HEK293 (cell line): ENCODE measurements around the gene SPINT2.

Experiments
- GLIS2 ChIP-seq: fragments of 450-650 bp; formaldehyde crosslinking; IDR thresholded peaks from 2 replicates; pipeline ENCODE4 v1.5.1; 2016; ENCODE audit warnings: missing biosample characterization, missing genetic modification characterization
- HIC1 ChIP-seq: fragments of 450-650 bp; formaldehyde crosslinking; IDR thresholded peaks from 2 replicates; pipeline ENCODE4 v1.5.1; 2016; ENCODE audit warnings: missing biosample characterization, missing genetic modification characterization
- KLF16 ChIP-seq: fragments of 450-650 bp; formaldehyde crosslinking; IDR thresholded peaks from 2 replicates; pipeline ENCODE4 v1.5.1; 2017; ENCODE audit warnings: missing biosample characterization, missing genetic modification characterization
- PBX3 ChIP-seq: sonication (generic); formaldehyde crosslinking; IDR thresholded peaks from 2 replicates; pipeline ENCODE4 v1.8.1; 2022; ENCODE audit warnings: mild to moderate bottlenecking, moderate library complexity, missing genetic modification reagents
- PRDM4 ChIP-seq: fragments of 450-650 bp; formaldehyde crosslinking; IDR thresholded peaks from 2 replicates; pipeline ENCODE4 v1.5.1; 2017; ENCODE audit warnings: missing biosample characterization, missing genetic modification characterization
- RBAK ChIP-seq: fragments of 450-650 bp; formaldehyde crosslinking; IDR thresholded peaks from 2 replicates; pipeline ENCODE4 v1.5.1; 2016; ENCODE audit warnings: missing biosample characterization, missing genetic modification characterization
- SCRT2 ChIP-seq: fragments of 450-650 bp; formaldehyde crosslinking; IDR thresholded peaks from 2 replicates; pipeline ENCODE4 v1.5.1; 2016; ENCODE audit warnings: missing biosample characterization, missing genetic modification characterization
- SETDB1 ChIP-seq: IDR thresholded peaks from one replicate; pipeline ENCODE4 v1.6.1; 2017; ENCODE audit warnings: mild to moderate bottlenecking, low read length, moderate library complexity, mixed read lengths; ENCODE audit not compliant: insufficient read length
- ZBTB10 ChIP-seq: fragments of 450-650 bp; formaldehyde crosslinking; IDR thresholded peaks from 2 replicates; pipeline ENCODE4 v1.5.1; 2016; ENCODE audit warnings: missing biosample characterization, missing genetic modification characterization
- ZEB2 ChIP-seq: fragments of 450-650 bp; formaldehyde crosslinking; IDR thresholded peaks from 2 replicates; pipeline ENCODE4 v1.5.1; 2016; ENCODE audit warnings: missing biosample characterization, missing genetic modification characterization
- ZIC2 ChIP-seq: fragments of 450-650 bp; formaldehyde crosslinking; IDR thresholded peaks from 2 replicates; pipeline ENCODE4 v1.5.1; 2016; ENCODE audit warnings: missing biosample characterization, missing genetic modification characterization
- ZNF140 ChIP-seq: fragments of 450-650 bp; formaldehyde crosslinking; IDR thresholded peaks from 2 replicates; pipeline ENCODE4 v1.5.1; 2016; ENCODE audit warnings: missing biosample characterization, missing genetic modification characterization
- ZNF146 ChIP-seq: fragments of 450-650 bp; formaldehyde crosslinking; IDR thresholded peaks from 2 replicates; pipeline ENCODE4 v1.5.1; 2016; ENCODE audit warnings: missing biosample characterization, missing genetic modification characterization
- ZNF202 ChIP-seq: fragments of 450-650 bp; formaldehyde crosslinking; IDR thresholded peaks from 2 replicates; pipeline ENCODE4 v1.5.1; 2016; ENCODE audit warnings: missing biosample characterization, missing genetic modification characterization, borderline replicate concordance
- ZNF221 ChIP-seq: fragments of 450-650 bp; formaldehyde crosslinking; IDR thresholded peaks from 2 replicates; pipeline ENCODE4 v1.5.1; 2017; ENCODE audit warnings: missing biosample characterization, missing genetic modification characterization, borderline replicate concordance
- ZNF24 ChIP-seq: fragments of 450-650 bp; formaldehyde crosslinking; IDR thresholded peaks from 2 replicates; pipeline ENCODE4 v1.5.1; 2016; ENCODE audit warnings: missing biosample characterization, missing genetic modification characterization
- ZNF280C ChIP-seq: fragments of 450-650 bp; formaldehyde crosslinking; IDR thresholded peaks from 2 replicates; pipeline ENCODE4 v1.5.1; 2016; ENCODE audit warnings: missing biosample characterization, missing genetic modification characterization
- ZNF311 ChIP-seq: fragments of 450-650 bp; formaldehyde crosslinking; IDR thresholded peaks from 2 replicates; pipeline ENCODE4 v1.5.1; 2017; ENCODE audit warnings: missing biosample characterization, missing genetic modification characterization, borderline replicate concordance
- ZNF404 ChIP-seq: fragments of 450-650 bp; formaldehyde crosslinking; IDR thresholded peaks from 2 replicates; pipeline ENCODE4 v1.5.1; 2017; ENCODE audit warnings: missing biosample characterization, missing genetic modification characterization
- ZNF658 ChIP-seq: fragments of 450-650 bp; formaldehyde crosslinking; IDR thresholded peaks from 2 replicates; pipeline ENCODE4; 2016; ENCODE audit warnings: missing biosample characterization, missing genetic modification characterization
- ZNF701 ChIP-seq: fragments of 450-650 bp; formaldehyde crosslinking; IDR thresholded peaks from 2 replicates; pipeline ENCODE4 v1.5.1; 2016; ENCODE audit warnings: missing biosample characterization, missing genetic modification characterization
- ZNF704 ChIP-seq: fragments of 450-650 bp; formaldehyde crosslinking; IDR thresholded peaks from 2 replicates; pipeline ENCODE4 v1.5.1; 2016; ENCODE audit warnings: missing biosample characterization, missing genetic modification characterization
- ZNF776 ChIP-seq: fragments of 450-650 bp; formaldehyde crosslinking; IDR thresholded peaks from 2 replicates; pipeline ENCODE4 v1.5.0; 2017; ENCODE audit warnings: missing biosample characterization, missing genetic modification characterization, borderline replicate concordance
- ZNF777 ChIP-seq: fragments of 450-650 bp; formaldehyde crosslinking; IDR thresholded peaks from 2 replicates; pipeline ENCODE4 v1.5.1; 2017; ENCODE audit warnings: missing biosample characterization, missing genetic modification characterization, borderline replicate concordance
- ZNF785 ChIP-seq: fragments of 450-650 bp; formaldehyde crosslinking; IDR thresholded peaks from 2 replicates; pipeline ENCODE4 v1.5.1; 2016; ENCODE audit warnings: missing biosample characterization, missing genetic modification characterization
- ZNF792 ChIP-seq: fragments of 450-650 bp; formaldehyde crosslinking; IDR thresholded peaks from 2 replicates; pipeline ENCODE4 v1.5.1; 2016; ENCODE audit warnings: missing biosample characterization, missing genetic modification characterization
- ZSCAN4 ChIP-seq: fragments of 450-650 bp; formaldehyde crosslinking; IDR thresholded peaks from 2 replicates; pipeline ENCODE4 v1.5.1; 2017; ENCODE audit warnings: missing biosample characterization, missing genetic modification characterization

Gene SPINT2

GRCh38 chr19:38223119-38223523 lies 41.3 kb upstream of the SPINT2 start (continued):
- TF ChIP-seq ZNF792 (tag by site-specific recombination): no peak; the same call in 1 of the 2 replicates
- TF ChIP-seq ZNF785 (tag by site-specific recombination): peak; percentile 75; the same call in 1 of the 2 replicates
- TF ChIP-seq RBAK (tag by site-specific recombination): no peak
- no peak for TF ChIP-seq ZNF701
- TF ChIP-seq ZNF404 (tag by site-specific recombination): no peak
- no peak for TF ChIP-seq ZNF202
- no peak for TF ChIP-seq ZNF776
- TF ChIP-seq ZNF777 (tag by site-specific recombination): peak; percentile 14; the same call in 1 of the 2 replicates
- TF ChIP-seq ZNF146 (tag by site-specific recombination): no peak
- TF ChIP-seq ZNF221 (tag by site-specific recombination): no peak
- no peak for TF ChIP-seq GLIS2 (tag by site-specific recombination)
- no peak for TF ChIP-seq ZNF140 (tag by site-specific recombination)
- no peak for TF ChIP-seq SETDB1
- TF ChIP-seq ZBTB10: 0 out of 2 replicates have a peak, but pooled peaks have one; percentile 28
- TF ChIP-seq KLF16 (tag by site-specific recombination): no peak
- TF ChIP-seq ZNF658: no peak
- no peak; the same call in 1 of the 2 replicates for TF ChIP-seq HIC1 (tag by site-specific recombination)
- peak; percentile 76 for TF ChIP-seq ZSCAN4 (tag by site-specific recombination)
- peak; percentile 75 for TF ChIP-seq SCRT2
- no peak; the same call in 1 of the 2 replicates for TF ChIP-seq PRDM4
- peak; percentile 56; the same call in 1 of the 2 replicates for TF ChIP-seq ZNF311 (tag by site-specific recombination)
- TF ChIP-seq ZNF280C (tag by site-specific recombination): peak; percentile 87; the same call in 1 of the 2 replicates
- TF ChIP-seq ZNF24 (tag by site-specific recombination): no peak
- TF ChIP-seq ZNF704: no peak
- no peak for TF ChIP-seq ZIC2 (tag by site-specific recombination)
- TF ChIP-seq PBX3 (CRISPR knock-in tag): no peak
- no peak for TF ChIP-seq ZEB2 (tag by site-specific recombination)
